NCI-H1436 (cell line): Measurements from ENCODE around the gene NFKBIA.
"Not testable (repeated sequence)": the region's sequence is repeated elsewhere in the genome, so short reads cannot be mapped to it uniquely, and the experiment has no call there.

Experiments
- DNase-seq: peaks from one replicate; lab custom pipeline; 2025; lab: John Stamatoyannopoulos, UW

NFKBIA gene

DNA sequence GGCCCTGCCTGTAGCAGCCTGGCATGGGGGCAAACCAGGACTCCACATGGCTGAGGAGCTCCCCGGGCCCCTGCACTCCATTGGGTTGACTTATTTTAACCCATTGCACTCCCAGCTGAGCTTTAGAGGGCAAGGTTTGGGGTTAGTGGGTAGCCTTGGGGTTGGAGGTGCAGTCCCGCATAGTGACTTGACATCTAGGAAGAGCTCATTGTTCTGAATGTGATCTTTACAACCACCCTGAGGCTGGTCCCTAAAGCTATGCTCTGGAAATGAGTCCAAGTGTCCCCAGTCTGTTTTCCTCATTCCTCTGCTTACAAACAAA, 36.4 kb downstream of the NFKBIA start:
- no peak for DNase-seq

GRCh38 chr14:35367056-35367372, 37.5 kb downstream of the NFKBIA start:
- no peak for DNase-seq

DNA sequence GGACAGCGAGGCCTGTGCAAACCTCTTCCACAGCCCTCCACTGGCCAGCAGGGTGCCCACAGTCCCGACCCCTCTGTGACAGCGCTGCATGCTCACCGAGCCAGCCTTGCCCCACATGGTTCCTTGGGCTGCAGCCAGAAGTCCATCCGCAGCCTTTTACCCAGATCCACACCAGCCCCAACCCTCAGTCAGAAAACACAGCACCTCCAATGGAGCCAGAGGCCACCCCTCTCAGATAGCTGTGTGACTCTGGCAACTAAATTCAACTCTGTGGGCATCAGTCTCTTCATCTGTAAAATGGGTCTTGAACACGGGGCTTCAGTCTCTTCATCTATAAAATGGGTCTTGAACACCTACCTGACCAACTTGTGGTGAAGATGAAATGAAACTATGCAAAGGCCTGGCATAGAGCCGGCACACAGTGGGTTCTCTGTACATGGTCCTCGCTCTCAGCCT, 38.0 kb downstream of the NFKBIA start:
- no peak for DNase-seq

GRCh38 chr14:35366056-35366451, 38.5 kb downstream of the NFKBIA start:
- DNase-seq: no peak

DNA sequence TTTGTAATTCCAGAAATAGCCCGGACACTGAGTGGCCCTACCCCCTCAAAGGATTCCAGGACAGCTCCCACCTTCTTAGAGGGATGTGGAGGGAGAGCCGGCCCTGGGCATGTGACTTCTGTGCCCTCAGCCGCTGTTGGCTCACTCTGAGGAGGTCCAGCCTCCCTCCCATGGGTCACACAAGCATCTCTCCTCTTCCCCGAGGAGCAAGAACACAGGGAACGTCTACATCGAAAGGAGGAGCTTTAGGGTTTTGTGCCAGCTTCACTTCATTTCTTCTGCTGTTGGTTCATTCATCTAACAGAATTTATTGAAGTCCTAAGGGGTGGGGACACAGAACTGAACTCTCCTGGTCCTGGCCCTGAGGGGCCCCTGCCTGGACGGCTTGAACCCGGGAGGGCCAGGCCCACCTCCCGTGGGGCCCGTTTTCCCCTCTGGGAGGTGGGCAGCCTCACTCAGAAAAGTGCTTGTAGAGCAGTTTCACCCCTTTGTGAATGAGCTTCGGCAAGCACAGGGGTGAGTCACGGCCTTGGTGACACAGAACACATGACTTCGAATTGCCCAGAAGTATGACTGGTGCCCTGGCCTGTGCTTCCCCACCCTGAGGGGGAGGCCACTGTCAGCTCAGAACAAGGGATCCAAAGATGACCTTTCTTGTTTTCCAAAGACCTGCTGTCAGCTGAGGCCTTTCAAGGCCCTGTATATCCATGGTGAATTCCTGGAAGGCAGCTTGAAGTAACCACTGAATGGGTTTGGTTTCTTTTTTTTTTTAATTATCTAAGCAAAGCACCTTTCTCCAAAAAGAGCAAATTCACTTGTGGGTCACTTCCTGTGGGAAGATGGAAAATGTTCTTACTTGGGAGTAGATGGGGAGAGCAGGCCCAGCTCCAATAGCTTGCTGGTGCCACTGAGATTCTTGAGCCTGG, 39.2 kb downstream of the NFKBIA start:
- DNase-seq: no peak

DNA sequence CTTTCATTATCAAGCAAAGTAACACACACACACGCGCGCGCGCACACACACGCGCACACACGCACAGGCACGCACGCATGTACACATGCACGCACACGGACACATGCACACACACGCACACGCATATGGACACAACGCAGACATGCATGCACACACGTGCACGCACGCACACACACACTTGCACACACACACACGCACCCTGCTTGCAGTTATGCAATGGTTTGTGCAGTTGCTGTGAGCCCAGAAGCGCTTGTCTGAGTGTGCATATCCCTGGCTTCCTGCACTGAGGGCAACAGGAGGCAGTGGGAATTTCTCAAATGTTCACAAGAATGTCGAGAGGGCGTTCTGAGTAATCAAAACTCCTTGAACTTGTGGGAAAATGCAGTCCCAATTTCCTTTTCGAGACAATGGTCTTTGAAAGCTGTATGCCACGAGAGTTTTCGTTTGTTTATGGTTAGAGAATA, 41.6 kb downstream of the NFKBIA start:
- no peak for DNase-seq

DNA sequence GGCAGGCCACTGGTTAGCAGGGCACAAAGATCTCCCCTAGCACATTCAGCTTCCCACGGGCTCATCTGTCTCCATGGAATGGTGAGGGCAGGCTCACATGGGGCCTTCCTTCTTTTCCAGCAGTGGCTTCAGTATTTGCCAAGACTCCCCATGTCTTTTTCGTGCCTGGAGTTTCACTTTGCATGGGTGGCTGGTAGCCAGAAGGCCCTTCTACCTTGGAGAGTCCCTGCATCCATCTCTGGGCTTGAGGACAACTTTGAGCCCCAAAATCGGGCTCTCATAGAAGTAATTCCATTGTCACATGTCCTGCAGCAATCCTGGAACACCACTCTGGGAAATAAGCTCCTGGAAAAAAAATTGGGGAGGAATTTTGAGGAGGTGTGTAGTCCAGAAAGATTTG, 42.1 kb downstream of the NFKBIA start:
- no peak for DNase-seq

DNA sequence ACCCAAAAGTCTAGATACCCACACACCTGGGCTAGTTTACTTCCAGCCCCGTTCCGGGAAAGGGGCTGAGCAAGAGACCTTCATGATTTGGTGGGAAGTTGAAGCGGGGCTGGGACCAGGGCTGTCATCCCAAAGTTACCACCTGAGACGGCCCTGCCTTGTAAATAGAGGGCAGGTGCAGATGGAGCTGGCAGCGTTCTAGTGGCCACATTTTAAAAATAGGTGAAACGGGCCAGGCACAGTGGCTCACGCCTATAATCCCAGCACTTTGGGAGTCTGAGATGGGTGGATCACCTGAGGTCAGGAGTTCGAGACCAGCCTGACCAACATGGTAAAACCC, 43.4 kb downstream of the NFKBIA start:
- DNase-seq: no peak

DNA sequence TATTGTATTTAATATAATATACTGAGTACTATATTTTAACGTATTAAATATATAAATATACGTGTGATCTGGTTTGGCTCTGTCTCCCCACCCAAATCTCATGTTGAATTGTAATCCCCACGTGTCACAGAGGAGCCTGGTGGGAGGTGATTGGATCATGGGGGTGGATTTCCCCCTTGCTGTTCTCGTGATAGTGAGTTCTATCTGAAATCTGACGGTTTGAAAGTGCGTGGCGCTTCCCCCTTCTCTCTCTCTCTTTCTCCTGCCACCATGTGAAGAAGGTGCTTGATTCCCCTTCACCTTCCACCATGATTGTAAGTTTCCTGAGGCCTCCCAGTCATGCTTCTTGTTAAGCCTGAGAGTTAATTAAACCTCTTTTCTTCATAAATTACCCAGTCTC, 44.9 kb downstream of the NFKBIA start:
- not testable (repeated sequence) for DNase-seq

GRCh38 chr14:35355981-35356841, 48.3 kb downstream of the NFKBIA start:
- DNase-seq: no peak

DNA sequence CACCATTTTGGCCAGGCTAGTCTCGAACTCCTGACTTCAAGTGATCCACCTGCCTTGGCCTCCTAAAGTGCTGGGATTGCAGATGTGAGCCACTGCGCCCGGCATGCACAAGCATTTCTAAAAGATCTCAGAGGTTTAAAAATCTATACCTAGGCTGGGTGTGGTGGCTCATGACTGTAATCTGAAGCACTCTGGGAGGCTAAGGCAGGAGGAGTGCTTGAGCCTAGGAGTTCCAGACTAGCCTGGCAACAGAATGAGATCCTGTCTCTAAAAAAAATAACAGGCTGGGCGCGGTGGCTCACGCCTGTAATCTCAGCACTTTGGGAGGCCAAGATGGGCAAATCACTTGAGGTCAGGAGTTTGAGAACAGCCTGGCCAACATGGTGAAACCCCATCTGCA, 49.3 kb downstream of the NFKBIA start:
- not testable (repeated sequence) for DNase-seq

DNA sequence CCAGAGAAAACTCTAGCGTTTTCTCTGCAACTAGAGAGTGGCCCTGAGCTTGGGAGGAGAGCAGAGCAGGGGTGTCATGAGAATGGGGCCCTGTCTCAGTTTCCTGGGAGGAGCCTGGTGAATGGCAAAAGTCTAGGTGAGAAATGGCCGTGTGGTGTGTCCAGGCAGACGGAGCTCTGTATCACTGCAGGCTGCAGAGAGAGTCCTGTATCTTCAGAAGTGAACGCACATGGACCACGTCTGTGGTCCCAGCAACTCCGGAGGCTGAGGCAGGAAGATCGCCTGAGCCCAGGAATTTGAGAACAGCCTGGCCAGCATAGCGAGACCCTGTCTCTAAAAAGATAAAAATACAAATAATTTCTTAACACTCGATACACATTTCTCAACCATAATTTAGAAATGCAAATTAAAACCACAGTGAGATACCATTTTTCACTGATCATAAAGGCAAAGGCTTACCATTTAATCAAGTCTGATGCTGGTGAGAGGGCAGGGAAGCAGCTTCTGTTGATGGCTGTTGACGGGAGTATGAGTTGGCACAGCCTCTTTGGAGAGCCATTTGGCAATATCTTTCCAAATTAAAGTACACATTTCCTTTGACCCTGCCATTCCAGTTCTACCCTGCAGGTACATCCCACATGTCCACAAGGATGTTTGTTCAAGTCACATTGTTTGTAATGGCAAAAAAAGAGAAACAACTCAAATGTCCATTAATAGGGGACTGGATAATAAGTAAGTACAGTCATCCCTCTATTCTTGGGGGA, 51.0 kb downstream of the NFKBIA start:
- no peak for DNase-seq

DNA sequence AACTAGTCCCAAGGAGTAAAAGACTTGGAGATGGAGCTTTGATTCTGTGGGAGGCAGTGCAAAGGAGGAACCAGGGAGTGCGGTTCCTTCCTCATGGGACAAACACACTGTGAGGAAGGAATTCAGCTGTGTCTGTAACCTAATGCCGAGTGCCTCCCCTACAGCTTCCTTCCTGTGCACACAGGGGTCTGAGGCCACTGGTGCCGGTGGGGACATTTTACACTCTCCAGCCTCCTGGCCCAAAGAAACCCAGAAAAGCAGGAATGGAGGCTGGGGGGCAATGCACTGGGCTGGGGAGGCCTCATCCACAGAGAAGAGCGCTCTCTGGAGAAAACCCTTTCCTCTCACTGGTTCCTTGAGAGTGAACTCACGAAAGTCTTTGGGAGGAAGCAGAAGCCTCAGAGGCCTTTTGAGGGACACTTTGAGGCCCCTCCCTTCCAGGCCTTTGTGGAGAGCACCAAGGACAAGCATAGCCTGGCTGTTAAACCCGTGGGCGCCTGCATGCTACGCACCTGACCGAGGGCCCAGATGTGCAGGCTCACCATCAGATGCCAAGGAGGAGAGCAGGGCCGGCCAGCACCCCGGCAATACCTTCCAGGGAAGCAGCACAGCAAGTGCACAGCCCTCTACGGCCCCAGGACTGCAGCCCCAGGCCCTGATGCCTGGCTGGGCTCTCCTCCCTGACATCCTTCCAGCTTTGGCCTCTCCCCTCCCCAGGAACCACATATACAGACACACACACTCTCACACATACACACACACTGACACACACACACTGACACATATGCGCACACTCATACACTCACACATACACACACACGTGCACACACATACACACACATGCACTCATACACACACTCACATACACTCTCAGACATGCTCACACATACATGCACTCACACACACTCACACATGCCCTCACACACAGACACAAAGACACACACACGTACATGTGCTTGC, 52.0 kb downstream of the NFKBIA start:
- no peak for DNase-seq

DNA sequence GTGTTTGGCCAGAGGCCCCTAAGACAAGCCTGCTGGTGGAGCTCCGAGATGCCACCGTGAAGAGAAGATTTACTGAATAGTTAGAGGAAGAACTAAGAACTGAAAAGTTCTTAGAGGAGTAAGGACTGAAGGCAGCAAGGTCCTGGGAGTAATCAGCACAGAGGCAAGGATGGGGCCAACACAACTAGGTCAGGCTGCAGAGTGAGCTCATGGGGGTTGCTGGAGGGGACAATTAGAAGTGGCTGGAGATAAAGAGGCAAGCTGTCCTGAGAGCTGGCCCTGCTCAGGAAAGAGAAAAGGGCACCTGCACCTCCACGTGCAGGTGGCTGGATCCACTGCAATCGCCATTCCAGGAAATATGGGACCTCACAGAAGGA, 52.7 kb downstream of the NFKBIA start:
- no peak for DNase-seq
